Activated CD8-positive, alpha-beta memory T cell treated with anti-CD3 and anti-CD28 coated beads, Interleukin-2, amount 50 U/mL, for 1 hour (primary cell): ENCODE results near the gene NARS2.
"Not testable (repeated sequence)": the region's sequence is repeated elsewhere in the genome, so short reads cannot be mapped to it uniquely, and the experiment has no call there.

Source experiments
- DNase-seq: peaks from one replicate; pipeline ENCODE4 v3.0.0-alpha.2; 2020; ENCODE audit errors: extremely low read depth

The NARS2 gene

GRCh38 chr11:78542007-78542406, 32.7 kb downstream of the NARS2 start:
- no peak for DNase-seq

GRCh38 chr11:78541537-78541936, 33.1 kb downstream of the NARS2 start:
- DNase-seq: no peak

GRCh38 chr11:78540256-78540655, 34.4 kb downstream of the NARS2 start:
- DNase-seq: no peak

GRCh38 chr11:78539506-78539905, 35.2 kb downstream of the NARS2 start:
- DNase-seq: no peak

- no peak for DNase-seq
Observed at GRCh38 chr11:78536933-78537332, 37.7 kb downstream of the NARS2 start.

GRCh38 chr11:78535920-78536319, 38.7 kb downstream of the NARS2 start:
- no peak for DNase-seq

- DNase-seq: no peak
Observed at GRCh38 chr11:78535027-78535426, 39.6 kb downstream of the NARS2 start.

GRCh38 chr11:78533399-78533798, 41.3 kb downstream of the NARS2 start:
- DNase-seq: no peak

GRCh38 chr11:78532991-78533390, 41.7 kb downstream of the NARS2 start:
- DNase-seq: no peak

GRCh38 chr11:78526497-78527146, 48.0 kb downstream of the NARS2 start:
- no peak for DNase-seq

- DNase-seq: no peak
Observed at GRCh38 chr11:78525720-78526119, 48.9 kb downstream of the NARS2 start.

GRCh38 chr11:78520230-78520629, 54.4 kb downstream of the NARS2 start:
- no peak for DNase-seq

- DNase-seq: no peak
Observed at GRCh38 chr11:78516281-78516680, 58.4 kb downstream of the NARS2 start.

GRCh38 chr11:78514922-78515502, 59.7 kb downstream of the NARS2 start:
- DNase-seq: no peak

- not testable (repeated sequence) for DNase-seq
Observed at GRCh38 chr11:78513085-78513484, 61.6 kb downstream of the NARS2 start.

GRCh38 chr11:78510597-78510996, 64.1 kb downstream of the NARS2 start:
- no peak for DNase-seq

- no peak for DNase-seq
Observed at GRCh38 chr11:78510025-78510596, 64.6 kb downstream of the NARS2 start.

- no peak for DNase-seq
Observed at GRCh38 chr11:78504708-78505107, 70.0 kb downstream of the NARS2 start.

- no peak for DNase-seq
Observed at GRCh38 chr11:78504181-78504580, 70.5 kb downstream of the NARS2 start.

GRCh38 chr11:78499971-78500370, 74.7 kb downstream of the NARS2 start:
- no peak for DNase-seq

GRCh38 chr11:78497293-78497692, 77.4 kb downstream of the NARS2 start:
- no peak for DNase-seq

GRCh38 chr11:78493413-78493975, 81.2 kb downstream of the NARS2 start:
- no peak for DNase-seq

- DNase-seq: no peak
Observed at GRCh38 chr11:78492973-78493372, 81.7 kb downstream of the NARS2 start.
